ENCODE results near the gene FGR. TPM values are rescaled to one million over a fixed set of nuclear protein-coding genes. Genes with fewer than 3 reads are reported as not detected.

The FGR gene
- total and polyA plus RNA-seq, 2 of the 13 experiments (the other 11 are each of a cell fraction or from before 2014, with no cell fraction given) = not detected

DNA sequence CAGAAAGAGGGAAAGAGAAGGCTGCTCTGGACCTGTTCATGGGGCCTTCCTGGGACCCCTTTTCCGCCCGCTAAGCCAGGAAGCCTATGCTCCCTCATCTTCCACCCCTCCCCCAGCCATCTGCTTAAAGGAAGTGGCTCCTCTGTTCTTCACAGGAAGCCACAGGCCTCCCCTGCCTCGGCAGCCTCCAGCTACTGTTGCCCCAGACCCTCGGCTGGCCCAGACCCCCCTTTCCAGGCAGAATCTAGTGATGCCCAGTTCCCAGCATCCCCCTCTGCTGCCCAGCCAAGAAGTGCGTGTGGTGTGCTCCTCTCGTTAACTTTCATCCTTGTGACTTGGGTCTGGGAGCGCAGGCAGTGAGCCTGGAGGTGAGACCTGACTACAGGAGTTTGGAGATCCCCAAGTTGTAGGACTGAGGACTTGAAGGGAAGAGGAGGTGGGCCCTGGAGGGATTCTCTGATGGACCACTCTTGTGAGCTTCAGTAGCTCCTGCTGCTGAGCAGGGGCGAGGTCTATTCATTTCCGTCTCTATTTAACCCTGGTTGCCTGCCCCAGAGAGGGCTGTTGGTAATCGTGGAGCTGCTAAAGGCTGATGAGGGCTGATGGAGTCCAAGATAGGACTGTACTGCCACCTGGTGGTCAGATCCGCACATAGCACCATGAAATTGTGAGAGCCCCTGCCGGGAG is 27.9 kb upstream of the FGR start (continued):
- TF ChIP-seq HNRNPH1 (optimal IDR thresholded peaks at IDR 0.05; ENCODE audit: low read depth, low read length) (no peak), ZSCAN25 (CRISPR knock-in tag; IDR thresholded peaks at IDR 0.05) (0 out of 2 replicates have a peak, but pooled peaks have one; percentile 24), ZNF160 (CRISPR knock-in tag; IDR thresholded peaks at IDR 0.05) (0 out of 2 replicates have a peak, but pooled peaks have one; percentile 42), RFXANK (CRISPR knock-in tag; IDR thresholded peaks at IDR 0.05) (no peak)

DNA sequence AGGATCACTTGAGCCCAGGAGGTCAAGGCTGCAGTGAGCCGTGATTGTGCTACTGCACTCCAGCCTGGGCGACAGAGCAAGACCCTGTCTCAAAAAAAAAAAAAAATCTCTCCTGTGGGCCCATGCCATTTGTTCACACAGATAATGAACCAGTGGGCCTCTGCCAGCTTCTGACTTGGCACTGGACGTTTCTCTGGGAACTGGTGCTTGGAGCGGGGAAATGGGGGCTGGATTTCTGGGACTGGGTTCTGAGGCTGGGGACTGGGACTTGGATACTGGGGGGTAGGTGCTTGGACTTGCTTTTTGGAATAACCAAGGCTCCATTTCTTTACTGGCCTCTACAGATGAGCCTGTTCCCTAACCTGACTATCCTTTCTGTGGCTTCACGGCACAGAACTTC is 27.3 kb upstream of the FGR start:
- Histone ChIP-seq H3K36me3 (replicated peaks in 1 of 2; ENCODE audit: control insufficient read depth in 1 of 2, insufficient read depth in 2 of 2, low read length in 2 of 2) (no peaks in the 10 kb centered on the region), H3K4me3 (replicated peaks in 1 of 3; ENCODE audit: insufficient read depth in 1 of 3, low read depth in 2 of 3, low read length in 3 of 3) (no peak overlapping the region), H3K27me3 (ENCODE audit: control insufficient read depth in 1 of 2, insufficient read depth in 2 of 2, low read length in 2 of 2) (peaks cover 1 to 6% of the 10 kb centered on the region in 2 experiments; a peak in 1 of 5 replicates), H2AFZ (ENCODE audit: low read length) (no peak overlapping the region), H3K9ac (ENCODE audit: insufficient read depth, low read depth, low read length) (no peak overlapping the region), H3K4me1 (ENCODE audit: insufficient read depth, low read length) (peaks cover 32% of the 10 kb centered on the region), H3K27ac (ENCODE audit: extremely low read length, insufficient read depth, low read length) (no peak overlapping the region), H3K79me2 (ENCODE audit: insufficient read depth, low read length) (no peaks in the 10 kb centered on the region), H3K9me3 (ENCODE audit: low read length) (no peaks in the 10 kb centered on the region), H3K4me2 (ENCODE audit: low read depth, low read length) (peak overlapping the region; percentile 84), H4K20me1 (ENCODE audit: insufficient read depth, low read length) (no peaks in the 10 kb centered on the region)
- TF ChIP-seq TMF1 (CRISPR knock-in tag; IDR thresholded peaks at IDR 0.05; ENCODE audit: low read depth) (no peak), TEAD2 (CRISPR knock-in tag; IDR thresholded peaks at IDR 0.05) (no peak), RARA (CRISPR knock-in tag; IDR thresholded peaks at IDR 0.05) (no peak), ZFP82 (CRISPR knock-in tag; IDR thresholded peaks at IDR 0.05; ENCODE audit: borderline replicate concordance) (no peak), SMAD3 (CRISPR knock-in tag; IDR thresholded peaks at IDR 0.05) (no peak)
- TF ChIP-seq, protein P1, sequence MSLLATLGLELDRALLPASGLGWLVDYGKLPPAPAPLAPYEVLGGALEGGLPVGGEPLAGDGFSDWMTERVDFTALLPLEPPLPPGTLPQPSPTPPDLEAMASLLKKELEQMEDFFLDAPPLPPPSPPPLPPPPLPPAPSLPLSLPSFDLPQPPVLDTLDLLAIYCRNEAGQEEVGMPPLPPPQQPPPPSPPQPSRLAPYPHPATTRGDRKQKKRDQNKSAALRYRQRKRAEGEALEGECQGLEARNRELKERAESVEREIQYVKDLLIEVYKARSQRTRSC (CRISPR knock-in tag; IDR thresholded peaks at IDR 0.05; ENCODE audit: low read depth) = no peak
- TF ChIP-seq, protein P2, sequence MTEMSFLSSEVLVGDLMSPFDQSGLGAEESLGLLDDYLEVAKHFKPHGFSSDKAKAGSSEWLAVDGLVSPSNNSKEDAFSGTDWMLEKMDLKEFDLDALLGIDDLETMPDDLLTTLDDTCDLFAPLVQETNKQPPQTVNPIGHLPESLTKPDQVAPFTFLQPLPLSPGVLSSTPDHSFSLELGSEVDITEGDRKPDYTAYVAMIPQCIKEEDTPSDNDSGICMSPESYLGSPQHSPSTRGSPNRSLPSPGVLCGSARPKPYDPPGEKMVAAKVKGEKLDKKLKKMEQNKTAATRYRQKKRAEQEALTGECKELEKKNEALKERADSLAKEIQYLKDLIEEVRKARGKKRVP (CRISPR knock-in tag; IDR thresholded peaks at IDR 0.05) = no peak
- TF ChIP-seq, protein P3, sequence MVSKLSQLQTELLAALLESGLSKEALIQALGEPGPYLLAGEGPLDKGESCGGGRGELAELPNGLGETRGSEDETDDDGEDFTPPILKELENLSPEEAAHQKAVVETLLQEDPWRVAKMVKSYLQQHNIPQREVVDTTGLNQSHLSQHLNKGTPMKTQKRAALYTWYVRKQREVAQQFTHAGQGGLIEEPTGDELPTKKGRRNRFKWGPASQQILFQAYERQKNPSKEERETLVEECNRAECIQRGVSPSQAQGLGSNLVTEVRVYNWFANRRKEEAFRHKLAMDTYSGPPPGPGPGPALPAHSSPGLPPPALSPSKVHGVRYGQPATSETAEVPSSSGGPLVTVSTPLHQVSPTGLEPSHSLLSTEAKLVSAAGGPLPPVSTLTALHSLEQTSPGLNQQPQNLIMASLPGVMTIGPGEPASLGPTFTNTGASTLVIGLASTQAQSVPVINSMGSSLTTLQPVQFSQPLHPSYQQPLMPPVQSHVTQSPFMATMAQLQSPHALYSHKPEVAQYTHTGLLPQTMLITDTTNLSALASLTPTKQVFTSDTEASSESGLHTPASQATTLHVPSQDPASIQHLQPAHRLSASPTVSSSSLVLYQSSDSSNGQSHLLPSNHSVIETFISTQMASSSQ (IDR thresholded peaks at IDR 0.05; ENCODE audit: low read depth) = no peak
- TF ChIP-seq, protein P3 (CRISPR knock-in tag; IDR thresholded peaks at IDR 0.05; ENCODE audit: borderline replicate concordance) = no peak
- TF ChIP-seq, protein P4, sequence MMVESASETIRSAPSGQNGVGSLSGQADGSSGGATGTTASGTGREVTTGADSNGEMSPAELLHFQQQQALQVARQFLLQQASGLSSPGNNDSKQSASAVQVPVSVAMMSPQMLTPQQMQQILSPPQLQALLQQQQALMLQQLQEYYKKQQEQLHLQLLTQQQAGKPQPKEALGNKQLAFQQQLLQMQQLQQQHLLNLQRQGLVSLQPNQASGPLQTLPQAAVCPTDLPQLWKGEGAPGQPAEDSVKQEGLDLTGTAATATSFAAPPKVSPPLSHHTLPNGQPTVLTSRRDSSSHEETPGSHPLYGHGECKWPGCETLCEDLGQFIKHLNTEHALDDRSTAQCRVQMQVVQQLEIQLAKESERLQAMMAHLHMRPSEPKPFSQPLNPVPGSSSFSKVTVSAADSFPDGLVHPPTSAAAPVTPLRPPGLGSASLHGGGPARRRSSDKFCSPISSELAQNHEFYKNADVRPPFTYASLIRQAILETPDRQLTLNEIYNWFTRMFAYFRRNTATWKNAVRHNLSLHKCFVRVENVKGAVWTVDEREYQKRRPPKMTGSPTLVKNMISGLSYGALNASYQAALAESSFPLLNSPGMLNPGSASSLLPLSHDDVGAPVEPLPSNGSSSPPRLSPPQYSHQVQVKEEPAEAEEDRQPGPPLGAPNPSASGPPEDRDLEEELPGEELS (CRISPR knock-in tag; IDR thresholded peaks at IDR 0.05) = no peak
- TF ChIP-seq, protein P5, sequence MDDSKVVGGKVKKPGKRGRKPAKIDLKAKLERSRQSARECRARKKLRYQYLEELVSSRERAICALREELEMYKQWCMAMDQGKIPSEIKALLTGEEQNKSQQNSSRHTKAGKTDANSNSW (CRISPR knock-in tag; IDR thresholded peaks at IDR 0.05; ENCODE audit: borderline replicate concordance) = no peak
- in situ Hi-C loops (cut with HindIII; ENCODE audit: extremely low pct_ligation_motif_present, low pct_unique_long_range_greater_than_20kb) = no loop called here
- POLR2A ChIA-PET = interaction anchor here (0.7 to 1.0 kb wide), 2 partner anchors 10 to 55 kb away, joined by 3 to 4 read pairs; partner anchors contain the start of gene IFI6
- CTCF ChIA-PET (ENCODE audit: low intra/inter-chr PET ratio, low total read pairs) = interaction anchor here (1.3 to 2.8 kb wide), 4 partner anchors 19 to 106 kb away, joined by 3 to 63 read pairs (median 16); no protein-coding TSS in a partner anchor
- WGBS (ENCODE audit: low lambda C conversion rate) = 34% methylated on average over 5 of the region's 5 CpGs
- no TSS peak for BruUV-seq (replicated peaks)
- DNase-seq (ENCODE audit: low spot score) (no peak), ATAC-seq (no peak), FAIRE-seq (no peak)
- intact Hi-C loops (cut with micrococcal nuclease; ENCODE audit: unreplicated experiment) = loop anchor here (5.0 to 10.0 kb wide), 2 partner anchors 100 to 267 kb away; partner anchors contain the start of gene GPR3
